Measurements from ENCODE around the gene AGT.
"Not testable (repeated sequence)": the region's sequence is repeated elsewhere in the genome, so short reads cannot be mapped to it uniquely, and the experiment has no call there.

AGT gene

DNA sequence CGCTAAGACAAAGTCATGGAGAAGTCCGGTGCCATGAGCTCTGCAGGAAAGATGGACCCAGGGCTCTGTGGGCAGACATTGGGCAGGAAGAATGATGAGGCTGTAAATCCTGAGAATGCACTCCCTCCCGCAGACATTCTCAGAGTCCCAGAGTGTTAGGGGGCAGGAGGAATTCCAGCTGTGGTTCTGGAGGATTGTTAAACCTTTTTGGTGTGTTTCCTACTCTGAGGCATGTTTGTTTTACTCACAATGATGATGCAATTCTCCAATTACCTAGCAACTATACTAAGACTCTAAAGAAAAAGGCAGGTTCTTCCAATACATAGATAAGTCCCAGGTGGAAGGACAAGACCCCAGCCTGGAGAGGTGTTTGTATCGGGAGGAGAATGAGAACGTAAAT lies 30.5 kb upstream of the AGT start:
- DNase-seq (ENCODE audit: low read depth), result peak; percentile 82

GRCh38 chr1:230743899-230744298 lies 30.0 kb upstream of the AGT start:
- DNase-seq (ENCODE audit: low read depth), result no peak

DNA sequence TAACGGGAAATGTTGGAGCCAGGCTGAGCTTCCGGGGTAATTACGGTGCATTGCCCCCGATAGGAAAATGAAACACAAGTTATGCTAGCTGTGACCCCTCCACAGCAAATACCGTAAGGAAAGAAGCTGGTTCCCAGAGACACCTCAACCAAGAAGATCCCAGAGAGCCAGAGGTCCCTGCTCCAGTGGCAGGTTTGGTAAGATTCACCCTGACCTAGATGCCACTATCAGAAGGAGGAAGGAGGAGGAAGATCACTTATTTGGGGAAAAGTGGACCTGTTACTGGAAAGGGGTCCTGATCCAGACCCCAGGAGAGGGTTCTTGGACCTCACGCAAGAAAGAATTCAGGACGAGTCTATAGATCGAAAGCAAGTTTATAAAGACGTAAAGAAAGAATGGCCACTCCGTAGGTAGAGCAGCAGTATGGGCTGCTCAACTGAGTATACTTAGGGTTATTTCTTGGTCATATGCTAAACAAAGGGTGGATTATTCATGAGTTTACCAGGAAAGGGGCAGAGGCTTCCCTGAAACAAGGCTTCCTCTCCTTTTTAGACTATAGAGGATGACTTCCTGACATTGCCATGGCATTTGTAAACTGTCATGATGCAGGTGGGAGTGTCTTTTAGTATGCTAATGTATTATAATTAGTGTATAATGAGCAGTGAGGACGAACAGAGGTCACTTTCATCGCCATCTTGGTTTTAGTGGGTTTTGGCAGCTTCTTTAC lies 25.8 kb upstream of the AGT start:
- no peak for DNase-seq (ENCODE audit: low read depth)

DNA sequence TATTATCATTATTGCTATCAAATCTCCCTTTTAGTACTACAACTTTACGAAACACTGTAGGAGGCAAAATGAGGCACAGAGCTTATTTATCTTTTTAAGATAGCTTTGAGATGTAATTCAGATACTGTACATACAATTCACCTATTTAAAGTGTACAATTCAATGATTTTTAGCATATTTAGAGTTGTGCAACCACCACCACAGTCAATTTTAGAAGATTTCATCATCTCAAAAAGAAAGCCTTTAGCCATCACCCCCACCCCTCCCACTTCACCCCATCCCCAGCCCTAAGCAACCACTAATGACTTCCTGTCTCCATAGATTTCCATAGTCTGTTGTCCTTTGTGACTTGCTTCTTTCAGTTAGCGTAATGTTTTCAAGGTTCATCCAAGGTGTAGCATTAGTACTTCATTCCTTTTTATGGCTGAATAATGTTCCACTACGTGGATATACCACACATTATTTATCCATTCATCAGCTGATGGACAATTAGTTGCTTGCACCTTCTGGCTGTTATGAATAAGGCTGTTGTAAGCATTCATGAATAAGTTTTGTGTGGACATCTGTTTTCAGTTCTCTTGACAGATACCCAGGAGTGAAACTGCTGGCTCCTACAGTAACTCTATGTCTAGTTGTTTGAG lies 23.8 kb upstream of the AGT start:
- no peak for DNase-seq (ENCODE audit: low read depth)

- DNase-seq (ENCODE audit: low read depth), result no peak
Measured at GRCh38 chr1:230735447-230735846, 21.5 kb upstream of the AGT start.

GRCh38 chr1:230730977-230731376 lies 17.1 kb upstream of the AGT start:
- DNase-seq (ENCODE audit: low read depth), result no peak

DNA sequence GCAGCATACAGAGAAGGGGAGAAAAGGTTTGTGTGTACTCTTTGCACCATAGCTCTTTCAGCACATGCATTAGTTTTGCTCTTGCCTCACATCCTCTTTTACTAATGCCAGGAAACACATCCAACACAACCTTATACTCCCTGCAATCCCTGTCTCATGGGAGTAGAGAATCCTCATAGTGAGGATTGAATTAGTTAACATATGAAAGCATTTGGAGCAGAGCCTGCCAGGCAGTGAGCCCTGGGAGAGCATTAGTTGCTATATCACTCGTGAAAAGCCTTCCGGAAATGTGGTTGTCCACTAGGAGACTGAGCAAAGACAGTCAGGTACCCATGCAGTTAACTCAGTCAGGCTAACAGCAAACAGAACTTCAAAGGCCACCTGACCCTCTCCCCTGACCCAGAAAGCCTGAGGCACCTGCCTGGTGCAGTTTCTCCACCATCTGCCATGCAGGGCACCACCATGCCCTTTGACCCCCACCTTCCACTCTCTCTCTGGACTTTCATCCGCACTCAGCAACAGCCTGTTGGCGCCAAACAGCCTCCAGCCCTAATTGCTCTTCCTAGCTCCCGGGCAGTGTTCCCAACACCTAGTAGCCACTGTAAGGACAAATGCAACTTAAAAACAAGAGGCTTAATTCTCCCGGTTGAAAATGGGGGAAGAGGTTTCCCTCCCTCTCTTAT lies 14.9 kb upstream of the AGT start:
- no peak for DNase-seq (ENCODE audit: low read depth)

DNA sequence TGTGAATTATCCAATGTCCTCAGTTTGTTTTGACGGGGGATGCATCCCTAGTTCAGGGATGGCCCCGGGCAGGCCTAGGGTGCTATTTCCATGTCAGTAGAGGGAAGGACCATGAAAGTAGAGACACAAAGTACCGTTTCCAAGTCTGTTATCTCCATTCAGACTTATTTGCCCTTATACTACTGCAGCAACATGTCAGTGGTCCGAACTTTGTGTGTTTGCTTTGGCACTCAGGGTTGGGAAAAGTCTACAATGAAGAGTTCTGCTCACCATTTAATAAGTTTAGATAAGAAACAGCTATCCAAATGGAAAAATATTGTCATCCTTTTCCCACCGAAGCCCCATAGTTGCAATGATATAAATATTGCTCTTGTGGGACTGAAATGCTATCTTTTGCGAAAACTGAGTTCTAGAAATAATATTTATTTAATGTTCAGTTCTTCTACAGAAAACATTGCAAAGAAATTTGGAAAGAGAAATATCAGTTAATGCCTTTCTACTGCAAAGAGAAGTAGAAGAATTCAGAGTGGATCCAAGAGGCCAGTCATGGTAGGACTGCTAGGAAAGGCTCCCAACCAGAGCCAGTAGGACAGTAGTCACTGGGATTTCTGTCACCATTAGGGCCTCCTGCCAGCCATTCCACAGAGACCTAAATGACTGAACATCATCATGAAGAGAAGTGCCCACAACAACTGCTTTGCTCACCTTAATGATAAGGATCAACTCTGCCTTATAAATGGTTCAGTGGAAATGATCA lies 11.5 kb upstream of the AGT start:
- DNase-seq (ENCODE audit: low read depth), result no peak

GRCh38 chr1:230721849-230722522 lies 8.1 kb upstream of the AGT start:
- not testable (repeated sequence) for DNase-seq (ENCODE audit: low read depth)

DNA sequence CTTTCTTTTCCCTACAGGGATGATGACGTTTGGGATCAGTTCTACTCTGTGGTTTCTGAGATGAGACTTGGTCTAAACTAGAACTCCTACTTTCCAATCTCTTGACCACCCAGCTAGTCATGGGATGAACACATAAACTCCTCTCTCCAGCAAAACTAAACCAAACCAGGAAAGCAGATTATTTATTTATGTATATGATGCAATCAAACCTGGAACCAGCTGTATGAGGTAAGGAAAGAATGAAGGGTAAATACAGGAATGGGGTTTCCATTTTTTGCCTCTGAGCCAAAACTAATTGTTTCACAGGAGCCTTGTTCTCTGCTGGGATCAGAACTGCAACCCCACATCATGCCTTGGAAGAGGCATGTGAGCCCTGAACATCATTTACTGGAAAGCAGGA lies 3.3 kb upstream of the AGT start:
- peak; percentile 6 for DNase-seq (ENCODE audit: low read depth)

DNA sequence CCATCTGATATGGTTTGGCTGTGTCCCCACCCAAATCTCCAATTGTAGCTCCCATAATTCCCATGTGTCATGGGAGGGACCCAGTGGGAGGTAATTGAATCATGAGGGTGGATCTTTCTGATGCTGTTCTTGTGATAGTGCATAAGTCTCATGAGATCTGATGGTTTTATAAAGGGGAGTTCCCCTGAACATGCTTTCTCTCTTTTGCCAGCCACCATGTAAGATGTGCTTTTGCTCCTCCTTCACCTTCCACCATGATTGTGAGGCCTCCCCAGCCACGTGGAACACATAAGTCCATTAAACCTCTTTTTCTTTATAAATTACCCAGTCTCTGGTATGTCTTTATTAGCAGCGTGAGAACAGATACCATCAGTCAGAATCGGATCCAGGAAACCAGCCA lies 2.5 kb upstream of the AGT start:
- DNase-seq (ENCODE audit: low read depth), result not testable (repeated sequence)

GRCh38 chr1:230715510-230715909 lies 1.6 kb upstream of the AGT start:
- DNase-seq (ENCODE audit: low read depth), result no peak

- no peak for DNase-seq (ENCODE audit: low read depth)
Measured at GRCh38 chr1:230713547-230713914, 391 bp downstream of the AGT start.

GRCh38 chr1:230713138-230713537 lies 784 bp downstream of the AGT start:
- no peak for DNase-seq (ENCODE audit: low read depth)

DNA sequence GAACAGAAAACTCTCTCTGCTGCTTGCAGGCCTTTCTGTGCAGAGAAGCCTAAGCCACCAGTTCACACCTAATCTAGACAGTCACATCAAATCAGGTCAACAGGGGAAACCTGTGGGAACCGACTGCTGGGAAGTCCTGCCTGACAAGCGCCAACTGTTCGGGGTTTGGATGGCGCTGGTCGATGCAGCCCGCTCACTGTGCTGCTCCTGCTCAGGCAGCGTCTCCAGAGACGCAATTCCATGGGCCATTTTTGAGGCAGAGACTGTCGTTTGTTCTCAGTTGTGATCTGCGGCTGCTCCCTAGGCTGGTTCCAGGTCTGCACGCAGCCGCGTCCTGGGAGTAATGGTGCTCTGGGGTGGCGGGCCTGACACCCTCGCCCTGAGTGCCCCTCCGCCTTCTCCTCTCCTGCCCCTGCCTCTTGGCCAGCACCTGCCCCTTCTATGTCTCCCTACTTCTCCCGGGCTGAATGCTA lies 1.4 kb downstream of the AGT start:
- DNase-seq (ENCODE audit: low read depth), result no peak

DNA sequence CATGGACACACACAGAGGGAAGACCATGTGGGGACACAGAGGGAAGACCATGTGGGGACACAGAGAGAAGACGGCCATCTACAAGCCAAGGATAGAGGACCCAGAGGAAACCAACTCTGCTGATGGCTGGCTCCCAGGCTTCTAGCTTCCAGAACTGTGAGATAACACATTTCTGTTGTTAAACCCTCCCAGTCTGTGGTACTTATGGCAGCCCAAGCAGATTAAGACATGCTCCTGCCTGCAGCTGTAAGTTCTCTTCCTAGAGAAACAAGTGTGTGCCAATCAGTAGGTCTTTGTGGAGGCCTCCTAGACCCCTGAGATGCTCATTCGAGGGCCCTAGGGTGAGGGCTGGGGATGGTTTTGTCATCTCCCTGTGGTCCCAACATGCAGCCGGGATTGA lies 2.7 kb downstream of the AGT start:
- peak; percentile 7 for DNase-seq (ENCODE audit: low read depth)

DNA sequence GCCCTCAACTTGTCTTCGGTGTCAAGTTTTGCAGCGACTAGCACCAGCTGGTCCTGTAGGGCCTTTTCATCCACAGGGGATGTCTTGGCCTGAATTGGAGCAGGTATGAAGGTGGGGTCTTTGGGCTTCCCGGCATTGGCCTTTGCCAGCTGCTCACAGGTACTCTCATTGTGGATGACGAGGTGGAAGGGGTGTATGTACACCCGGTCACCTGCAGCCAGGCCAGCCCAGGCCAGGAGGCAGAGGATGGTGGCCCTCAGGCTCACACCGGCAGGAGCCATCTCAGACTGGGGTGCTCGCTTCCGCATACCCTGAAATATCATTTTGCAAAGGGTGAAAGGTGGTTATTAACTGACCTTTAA lies 3.4 kb downstream of the AGT start:
- DNase-seq (ENCODE audit: low read depth), result no peak

GRCh38 chr1:230709619-230710542 lies 4.0 kb downstream of the AGT start:
- no peak for DNase-seq (ENCODE audit: low read depth)

DNA sequence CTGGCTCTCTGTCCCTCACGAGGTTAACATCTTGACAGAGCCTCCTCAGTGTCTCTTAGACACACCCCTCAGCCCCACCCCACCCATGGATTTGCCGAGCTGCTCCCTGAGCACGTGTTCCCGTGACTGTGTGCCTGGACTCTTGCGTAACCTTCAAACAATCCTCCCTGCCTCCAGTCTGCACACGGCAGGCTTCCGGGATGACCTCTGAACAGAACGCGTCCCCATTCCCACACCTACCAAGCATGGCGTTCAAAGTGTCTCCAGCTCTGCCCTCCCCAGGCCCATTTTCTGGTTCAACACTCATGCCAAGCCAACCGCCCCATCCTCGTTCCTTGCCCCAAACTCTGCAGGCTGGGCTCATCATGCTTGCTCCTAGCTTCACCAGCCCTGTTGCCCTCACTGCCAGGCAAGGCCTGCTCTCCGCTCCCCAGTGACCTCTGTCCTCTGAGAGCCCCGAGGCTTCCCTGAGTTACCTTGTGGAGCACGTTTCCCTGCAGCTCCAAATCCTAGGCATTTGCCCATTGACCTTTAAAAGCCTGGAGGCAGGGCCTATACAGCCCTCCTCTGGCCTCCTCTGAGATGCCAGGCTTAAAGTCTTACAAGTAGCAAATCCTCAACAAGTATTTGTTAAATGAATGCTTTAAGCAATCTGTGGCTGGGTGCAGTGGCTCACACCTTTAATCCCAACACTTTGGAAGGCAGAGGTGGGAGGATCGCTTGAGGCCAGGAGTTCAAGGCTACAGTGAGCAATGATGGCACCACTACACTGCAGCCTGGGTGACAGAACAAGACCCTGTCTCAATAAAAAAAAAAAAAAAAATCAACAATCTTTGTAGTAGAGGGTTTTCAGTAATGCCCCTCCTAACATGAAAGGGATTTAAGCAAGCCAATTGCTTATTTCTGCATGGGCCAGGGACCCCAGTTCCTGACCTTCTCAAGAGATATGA lies 5.0 kb downstream of the AGT start:
- DNase-seq (ENCODE audit: low read depth), result peak; percentile 57
